ENCODE measurements around the gene PLCL2.

PLCL2 gene

DNA sequence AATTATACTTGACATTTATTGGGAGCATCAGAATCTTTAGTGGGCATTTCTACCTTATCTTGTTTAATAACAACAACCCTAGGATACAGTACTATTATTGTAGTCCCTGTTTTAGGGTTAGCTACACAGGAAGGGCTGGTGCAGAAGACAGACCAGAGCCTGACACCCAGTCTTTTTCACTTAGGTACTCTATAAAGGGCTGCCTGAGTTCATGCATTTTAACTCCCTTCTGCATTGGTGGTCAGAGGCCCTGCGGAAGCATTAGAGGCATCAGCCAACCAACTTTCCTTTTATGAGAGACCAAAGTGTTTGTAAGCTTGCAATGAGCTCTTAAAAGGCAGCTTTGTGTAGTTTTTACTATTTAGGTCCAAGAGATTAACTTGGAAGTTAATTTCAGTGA lies 105.4 kb downstream of the PLCL2 start:
- H3F3A ChIP-seq (ENCODE audit: insufficient read depth, low read length): no peaks in the 10 kb centered on the region
- H3K4me2 ChIP-seq (ENCODE audit: low read length): no peak overlapping the region
- H3K9me3 ChIP-seq (ENCODE audit: low read length): no peaks in the 10 kb centered on the region
- no peaks in the 10 kb centered on the region for H3K36me3 ChIP-seq (ENCODE audit: insufficient read depth, low read length)
- TF ChIP-seq CTCF (IDR thresholded peaks at IDR 0.05; ENCODE audit: low read length) (no peak), EZH2 (IDR thresholded peaks at IDR 0.05; ENCODE audit: borderline replicate concordance, low read length) (no peak)
- peaks cover 82% of the 10 kb centered on the region for H3K79me2 ChIP-seq (ENCODE audit: insufficient read depth, low read length)
- no peak overlapping the region for H3K9ac ChIP-seq (ENCODE audit: low read length)
- no peaks in the 10 kb centered on the region for H3K4me1 ChIP-seq (ENCODE audit: insufficient read depth, low read length, severe bottlenecking)
- no peaks in the 10 kb centered on the region for H3K9me2 ChIP-seq (ENCODE audit: low read depth, low read length)
- no peaks in the 10 kb centered on the region for H4K20me1 ChIP-seq (ENCODE audit: insufficient read depth, low read length)
- H2AFZ ChIP-seq (ENCODE audit: low read length): no peak overlapping the region
- no peak overlapping the region for H3K4me3 ChIP-seq (ENCODE audit: low read depth, low read length, poor library complexity, severe bottlenecking)
- H3K27ac ChIP-seq (ENCODE audit: low read depth, low read length, poor library complexity, severe bottlenecking): no peak overlapping the region
- no peaks in the 10 kb centered on the region for H3K27me3 ChIP-seq (ENCODE audit: insufficient read depth, low read length)

DNA sequence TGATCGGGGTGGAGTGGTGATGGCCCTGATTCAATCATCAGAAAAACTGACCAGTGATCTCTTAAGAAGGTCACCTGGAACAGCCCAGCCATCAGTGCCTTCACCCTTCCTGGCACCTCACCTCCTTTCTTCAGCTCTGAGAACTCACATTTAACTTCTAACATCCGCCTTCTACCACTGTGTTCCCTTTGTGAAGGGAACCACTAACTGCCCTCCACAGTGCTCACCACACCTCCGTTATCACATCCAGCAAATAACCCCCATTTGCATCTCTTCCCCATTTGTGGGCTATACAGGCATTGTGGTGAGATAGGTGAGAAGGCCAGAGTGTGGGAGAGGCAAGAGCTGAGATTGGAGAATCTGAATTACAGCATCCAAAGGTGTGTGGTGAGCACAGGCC lies 107.4 kb downstream of the PLCL2 start:
- H4K20me1 ChIP-seq (ENCODE audit: insufficient read depth, low read length): no peaks in the 10 kb centered on the region

DNA sequence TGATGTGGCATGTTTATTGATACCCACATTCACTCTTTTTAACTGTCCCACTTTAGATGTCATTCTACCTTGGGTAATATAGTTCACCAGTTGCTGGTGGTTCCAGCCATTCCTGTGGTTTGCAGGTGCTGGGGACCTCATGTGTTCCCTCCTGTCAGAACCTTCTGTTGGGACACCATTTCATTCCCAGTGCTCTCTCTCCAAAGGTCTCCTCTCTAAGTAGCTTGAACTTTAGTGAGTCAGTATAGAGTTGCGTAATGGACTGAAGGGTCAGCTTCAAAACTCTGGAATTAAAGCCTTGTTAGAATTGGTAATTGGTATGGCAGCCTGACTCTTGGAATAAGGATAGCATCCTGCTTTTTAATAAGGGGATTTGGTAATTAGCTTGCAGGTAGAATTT lies 108.5 kb downstream of the PLCL2 start:
- Histone ChIP-seq H3K79me2 (ENCODE audit: insufficient read depth, low read length) (peaks cover 90% of the 10 kb centered on the region), H3F3A (ENCODE audit: insufficient read depth, low read length) (no peaks in the 10 kb centered on the region), H3K27ac (ENCODE audit: low read depth, low read length, poor library complexity, severe bottlenecking) (no peak overlapping the region), H3K4me3 (ENCODE audit: low read depth, low read length, poor library complexity, severe bottlenecking) (no peak overlapping the region), H3K4me1 (ENCODE audit: insufficient read depth, low read length, severe bottlenecking) (no peaks in the 10 kb centered on the region), H3K27me3 (ENCODE audit: insufficient read depth, low read length) (no peaks in the 10 kb centered on the region), H3K36me3 (ENCODE audit: insufficient read depth, low read length) (no peaks in the 10 kb centered on the region), H3K9ac (ENCODE audit: low read length) (no peak overlapping the region), H4K20me1 (ENCODE audit: insufficient read depth, low read length) (no peaks in the 10 kb centered on the region), H3K9me3 (ENCODE audit: low read length) (no peaks in the 10 kb centered on the region), H3K4me2 (ENCODE audit: low read length) (no peak overlapping the region), H2AFZ (ENCODE audit: low read length) (no peak overlapping the region), H3K9me2 (ENCODE audit: low read depth, low read length) (no peaks in the 10 kb centered on the region)
- TF ChIP-seq CTCF (IDR thresholded peaks at IDR 0.05; ENCODE audit: low read length) (no peak), EZH2 (IDR thresholded peaks at IDR 0.05; ENCODE audit: borderline replicate concordance, low read length) (no peak)

More for the DNA sequence above, 107.4 kb downstream of the PLCL2 start:
- Histone ChIP-seq H3K9me3 (ENCODE audit: low read length) (no peaks in the 10 kb centered on the region), H3K9ac (ENCODE audit: low read length) (no peak overlapping the region), H3K27me3 (ENCODE audit: insufficient read depth, low read length) (no peaks in the 10 kb centered on the region), H3K4me2 (ENCODE audit: low read length) (no peak overlapping the region), H3K79me2 (ENCODE audit: insufficient read depth, low read length) (peaks cover 93% of the 10 kb centered on the region), H3K27ac (ENCODE audit: low read depth, low read length, poor library complexity, severe bottlenecking) (no peak overlapping the region), H2AFZ (ENCODE audit: low read length) (no peak overlapping the region), H3F3A (ENCODE audit: insufficient read depth, low read length) (no peaks in the 10 kb centered on the region), H3K9me2 (ENCODE audit: low read depth, low read length) (no peaks in the 10 kb centered on the region), H3K36me3 (ENCODE audit: insufficient read depth, low read length) (no peaks in the 10 kb centered on the region), H3K4me3 (ENCODE audit: low read depth, low read length, poor library complexity, severe bottlenecking) (no peak overlapping the region), H3K4me1 (ENCODE audit: insufficient read depth, low read length, severe bottlenecking) (no peaks in the 10 kb centered on the region)
- no peak for TF ChIP-seq EZH2 (IDR thresholded peaks at IDR 0.05; ENCODE audit: borderline replicate concordance, low read length)
- no peak for TF ChIP-seq CTCF (IDR thresholded peaks at IDR 0.05; ENCODE audit: low read length)

Measured in OCI-LY1 (cell line).